ENCODE measurements around the gene NRSN2.

DNA sequence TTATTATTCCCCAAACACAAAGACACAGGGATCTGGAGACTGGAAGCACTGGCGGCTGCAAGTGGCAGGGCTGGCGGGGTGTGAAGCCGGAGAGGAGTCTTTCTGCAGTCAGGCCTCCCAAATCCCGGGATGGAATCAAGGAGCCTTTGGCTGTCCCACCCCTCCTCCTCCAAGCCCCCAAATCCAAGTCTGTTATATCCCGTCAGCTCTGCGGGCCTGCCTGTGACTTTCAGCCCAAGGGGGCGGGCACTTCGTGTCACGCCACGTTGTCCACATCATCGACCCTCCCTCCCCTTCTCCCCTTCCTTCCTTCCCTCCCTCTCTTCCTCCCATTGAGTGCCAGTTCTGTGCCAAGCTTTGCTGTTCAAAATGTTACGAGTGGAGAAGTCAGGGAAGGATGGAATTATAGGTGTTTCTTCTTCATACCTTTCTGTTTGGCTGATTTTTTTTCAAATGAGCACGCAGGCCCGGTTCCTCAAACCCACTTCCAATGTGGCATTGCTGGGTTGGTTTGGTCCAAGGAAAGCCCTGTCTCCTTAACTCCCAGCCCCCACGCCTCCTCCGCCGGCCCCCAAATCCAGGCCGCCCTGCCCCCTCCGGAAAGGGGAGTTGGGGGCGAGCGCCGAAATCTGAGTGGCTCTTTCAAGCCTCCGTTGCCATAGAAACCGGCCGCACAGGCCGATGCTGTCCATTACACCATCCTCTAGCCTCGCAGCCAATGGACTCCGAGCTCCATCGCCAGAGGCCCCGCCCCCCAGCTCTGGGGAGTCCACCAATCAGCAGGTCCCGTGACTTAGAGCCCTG is 36.9 kb upstream of the NRSN2 start:
- TF ChIP-seq SP1 (IDR thresholded peaks at IDR 0.05) (no peak), ELF4 (IDR thresholded peaks at IDR 0.05) (no peak), NFRKB (IDR thresholded peaks at IDR 0.05) (no peak), BHLHE40 (IDR thresholded peaks at IDR 0.05; ENCODE audit: borderline replicate concordance) (no peak), SUZ12 (IDR thresholded peaks at IDR 0.05) (no peak), FOXM1 (IDR thresholded peaks at IDR 0.05; ENCODE audit: borderline replicate concordance) (no peak), L3MBTL2 (conservative IDR thresholded peaks at IDR 0.05) (no peak)
- TF ChIP-seq, protein P1, sequence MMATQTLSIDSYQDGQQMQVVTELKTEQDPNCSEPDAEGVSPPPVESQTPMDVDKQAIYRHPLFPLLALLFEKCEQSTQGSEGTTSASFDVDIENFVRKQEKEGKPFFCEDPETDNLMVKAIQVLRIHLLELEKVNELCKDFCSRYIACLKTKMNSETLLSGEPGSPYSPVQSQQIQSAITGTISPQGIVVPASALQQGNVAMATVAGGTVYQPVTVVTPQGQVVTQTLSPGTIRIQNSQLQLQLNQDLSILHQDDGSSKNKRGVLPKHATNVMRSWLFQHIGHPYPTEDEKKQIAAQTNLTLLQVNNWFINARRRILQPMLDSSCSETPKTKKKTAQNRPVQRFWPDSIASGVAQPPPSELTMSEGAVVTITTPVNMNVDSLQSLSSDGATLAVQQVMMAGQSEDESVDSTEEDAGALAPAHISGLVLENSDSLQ (IDR thresholded peaks at IDR 0.05): peak; percentile 39

All from HEK293T (cell line).